NCI-H1092 (cell line): ENCODE measurements around the gene GPR3.
"Not testable (repeated sequence)": the region's sequence is repeated elsewhere in the genome, so short reads cannot be mapped to it uniquely, and the experiment has no call there.

Experiments
- DNase-seq: peaks from one replicate; lab custom pipeline; 2025; lab: John Stamatoyannopoulos, UW

The GPR3 gene

GRCh38 chr1:27400082-27400962, 7.9 kb downstream of the GPR3 start:
- no peak for DNase-seq

GRCh38 chr1:27400963-27401341, 8.5 kb downstream of the GPR3 start:
- no peak for DNase-seq

- no peak for DNase-seq
These were observed 9.9 kb downstream of the GPR3 start for GRCh38 chr1:27402349-27402754.

- DNase-seq = no peak
These were observed 10.8 kb downstream of the GPR3 start for GRCh38 chr1:27403065-27403726.

- DNase-seq = no peak
These were observed 11.5 kb downstream of the GPR3 start for GRCh38 chr1:27403931-27404330.

GRCh38 chr1:27405074-27405473, 12.7 kb downstream of the GPR3 start:
- DNase-seq = no peak

- DNase-seq = not testable (repeated sequence)
These were observed 13.4 kb downstream of the GPR3 start for GRCh38 chr1:27405598-27406361.

- peak; percentile 22 for DNase-seq
These were observed 13.9 kb downstream of the GPR3 start for GRCh38 chr1:27406362-27406680.

- DNase-seq = not testable (repeated sequence)
These were observed 14.4 kb downstream of the GPR3 start for GRCh38 chr1:27406791-27407190.

GRCh38 chr1:27408151-27408550, 15.7 kb downstream of the GPR3 start:
- DNase-seq = no peak

- no peak for DNase-seq
These were observed 17.2 kb downstream of the GPR3 start for GRCh38 chr1:27409669-27410068.

- no peak for DNase-seq
These were observed 18.3 kb downstream of the GPR3 start for GRCh38 chr1:27410709-27411108.

- no peak for DNase-seq
These were observed 20.1 kb downstream of the GPR3 start for GRCh38 chr1:27412502-27412901.

GRCh38 chr1:27413004-27413403, 20.6 kb downstream of the GPR3 start:
- DNase-seq = no peak

GRCh38 chr1:27414091-27414490, 21.7 kb downstream of the GPR3 start:
- DNase-seq = no peak

GRCh38 chr1:27416387-27417111, 24.1 kb downstream of the GPR3 start:
- DNase-seq = no peak

- DNase-seq = no peak
These were observed 25.3 kb downstream of the GPR3 start for GRCh38 chr1:27417713-27418112.

GRCh38 chr1:27418326-27419185, 26.1 kb downstream of the GPR3 start:
- DNase-seq = no peak

- no peak for DNase-seq
These were observed 31.3 kb downstream of the GPR3 start for GRCh38 chr1:27423709-27424108.

- no peak for DNase-seq
These were observed 34.9 kb downstream of the GPR3 start for GRCh38 chr1:27427329-27427728.

- no peak for DNase-seq
These were observed 35.4 kb downstream of the GPR3 start for GRCh38 chr1:27427816-27428315.
